Activated CD8-positive, alpha-beta memory T cell treated with anti-CD3 and anti-CD28 coated beads, Interleukin-2, amount 50 U/mL, for 48 hours (primary cell): ENCODE results near the gene CAMKK1.

Experiments
- DNase-seq: peaks from one replicate; pipeline ENCODE4 v3.0.0-alpha.2; 2020

CAMKK1 gene

GRCh38 chr17:3843935-3844516 is 48.8 kb downstream of the CAMKK1 start:
- DNase-seq: peak; percentile 68

- DNase-seq: no peak
Measured at GRCh38 chr17:3838206-3838605, 54.6 kb downstream of the CAMKK1 start.

- no peak for DNase-seq
Measured at GRCh38 chr17:3836551-3836950, 56.3 kb downstream of the CAMKK1 start.

- DNase-seq: no peak
Measured at GRCh38 chr17:3835410-3836229, 57.2 kb downstream of the CAMKK1 start.

DNA sequence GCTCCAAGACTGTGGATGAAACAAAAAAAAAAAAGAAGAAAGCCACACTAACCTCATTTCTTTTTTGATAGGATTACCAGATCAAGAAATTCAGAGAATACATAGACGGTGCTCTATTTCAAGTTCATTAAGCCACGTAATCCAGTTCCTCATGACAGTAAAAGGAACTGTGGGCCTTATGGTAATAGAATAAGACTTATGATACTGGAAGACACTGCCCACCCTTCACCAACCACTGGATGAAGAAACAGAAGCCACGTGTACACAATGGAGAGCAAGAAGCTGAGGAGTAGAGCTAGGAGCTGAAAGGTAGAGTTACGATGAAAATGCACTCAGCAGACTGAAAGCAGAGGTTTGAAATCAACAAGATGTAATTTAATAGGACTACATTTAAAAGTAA is 58.0 kb downstream of the CAMKK1 start:
- no peak for DNase-seq

- no peak for DNase-seq
Measured at GRCh38 chr17:3828852-3829232, 64.0 kb downstream of the CAMKK1 start.

DNA sequence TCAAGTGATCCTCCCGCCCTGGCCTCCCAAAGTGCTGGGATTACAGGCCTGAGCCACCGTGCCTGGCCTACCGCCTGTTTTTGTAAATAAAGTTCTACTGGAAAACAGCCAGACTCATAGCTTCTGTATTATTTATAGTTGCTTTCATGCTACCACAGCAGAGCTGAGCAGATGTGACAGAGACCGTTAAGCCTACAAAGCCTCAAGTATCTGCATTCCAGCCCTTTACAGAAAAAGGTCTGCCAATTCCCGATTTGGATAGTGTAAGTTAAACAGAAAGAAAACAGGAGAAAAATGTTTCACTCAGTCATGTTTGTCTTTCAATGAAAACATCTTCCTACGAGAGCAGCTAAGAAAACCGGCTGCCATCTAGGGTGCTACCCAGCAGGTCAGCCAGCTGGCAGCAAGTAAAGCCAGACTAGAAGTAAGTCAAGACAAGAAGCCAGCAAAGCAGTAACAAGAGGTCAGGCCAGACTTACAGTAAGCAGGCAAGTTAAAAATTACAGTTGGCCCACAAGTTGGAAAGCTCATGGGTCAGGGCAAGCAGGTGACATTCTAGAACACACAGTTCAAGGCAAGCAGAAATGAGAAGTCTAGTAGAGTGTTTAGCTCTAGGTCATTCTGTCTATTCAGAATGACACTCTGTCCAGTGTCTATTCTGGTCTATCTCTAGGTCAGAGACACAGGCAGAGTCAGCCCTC is 64.6 kb downstream of the CAMKK1 start:
- DNase-seq: no peak

DNA sequence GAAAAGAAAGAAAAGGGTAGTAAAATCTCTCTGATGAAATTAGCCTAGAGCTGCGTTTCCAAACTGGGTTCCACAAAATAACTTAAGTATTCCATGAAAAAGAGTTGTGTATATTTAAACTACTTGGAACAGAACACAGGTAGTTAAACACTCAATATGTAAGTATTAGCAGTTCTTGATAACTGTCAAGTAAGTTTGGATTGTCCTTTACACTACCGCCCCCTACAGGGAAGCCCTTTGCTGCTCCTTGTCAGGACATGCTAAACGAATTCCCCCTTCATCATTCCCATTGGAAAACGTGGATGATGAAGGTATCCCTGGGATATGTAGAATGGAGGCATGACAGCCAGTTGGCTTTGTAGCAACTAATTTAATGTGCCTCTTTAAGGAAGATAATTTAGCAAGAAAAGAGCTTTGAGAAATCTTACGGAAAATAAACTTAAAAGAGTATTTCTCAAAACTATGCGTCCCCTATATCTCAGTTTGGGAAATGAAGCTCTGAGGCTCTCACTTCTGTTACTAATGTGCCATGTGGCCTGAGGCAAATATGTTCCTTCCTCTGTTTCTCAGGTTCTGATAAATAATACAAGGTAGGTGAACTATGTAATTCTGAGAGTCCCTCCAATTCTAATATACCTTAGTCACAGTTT is 65.6 kb downstream of the CAMKK1 start:
- peak; percentile 72 for DNase-seq

DNA sequence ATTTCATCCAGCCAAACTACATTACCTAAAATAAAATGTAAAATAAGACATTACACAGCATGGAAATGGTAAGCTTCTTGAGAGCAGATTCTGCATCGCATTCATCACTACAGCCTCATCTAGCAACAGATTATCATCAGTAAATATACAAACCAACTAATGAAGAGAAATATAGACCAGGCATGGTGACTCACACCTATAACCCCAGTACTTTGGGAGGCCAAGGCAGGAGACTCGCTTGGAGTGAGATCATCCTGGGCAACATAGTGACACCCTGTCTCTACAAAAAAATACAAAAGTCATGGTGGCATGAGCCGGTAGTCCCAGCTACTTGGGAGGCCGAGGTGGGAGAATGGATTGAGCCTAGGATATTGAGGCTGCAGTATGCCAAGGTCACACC is 66.7 kb downstream of the CAMKK1 start:
- no peak for DNase-seq

GRCh38 chr17:3821101-3821500 is 71.8 kb downstream of the CAMKK1 start:
- no peak for DNase-seq

DNA sequence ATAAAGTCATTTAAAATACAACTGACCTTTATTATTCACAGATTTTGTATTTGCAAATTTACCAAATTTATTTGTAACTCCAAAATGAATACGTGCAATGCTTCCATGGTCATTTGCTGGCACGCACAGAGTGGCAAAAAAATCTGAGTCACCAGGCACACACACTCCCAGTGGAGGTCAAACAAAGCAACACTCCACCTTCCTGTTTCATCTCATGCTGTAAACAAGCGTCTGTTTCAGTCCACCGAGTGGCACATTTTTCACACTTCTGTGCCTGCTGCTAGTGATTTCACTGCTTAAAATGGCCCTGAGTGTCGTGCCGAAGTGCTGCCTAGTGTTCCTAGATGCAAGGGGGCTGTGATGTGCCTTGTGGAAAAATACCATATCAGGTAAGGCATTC is 74.1 kb downstream of the CAMKK1 start:
- DNase-seq: no peak

GRCh38 chr17:3817851-3818605 is 74.8 kb downstream of the CAMKK1 start:
- DNase-seq: no peak

GRCh38 chr17:3815925-3816324 is 76.9 kb downstream of the CAMKK1 start:
- no peak for DNase-seq

DNA sequence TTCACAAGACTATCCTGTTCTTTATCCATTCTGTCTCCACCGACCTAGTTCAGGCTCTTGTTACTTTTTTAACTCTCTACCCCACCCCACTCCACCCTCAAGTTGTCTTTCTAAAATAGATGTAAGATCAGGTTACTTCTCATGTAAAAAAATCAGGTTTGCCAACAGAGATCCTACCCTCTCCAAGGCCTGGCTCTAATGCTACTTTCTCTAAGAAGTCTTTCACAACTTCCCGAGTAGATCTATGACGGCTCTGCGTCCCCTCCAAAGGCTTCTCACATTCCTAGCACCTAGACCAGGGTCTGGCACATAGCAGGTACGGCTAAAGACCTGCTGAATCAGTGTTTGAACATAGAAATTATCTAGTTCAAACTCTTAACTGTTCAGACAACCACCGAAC is 77.7 kb downstream of the CAMKK1 start:
- no peak for DNase-seq

DNA sequence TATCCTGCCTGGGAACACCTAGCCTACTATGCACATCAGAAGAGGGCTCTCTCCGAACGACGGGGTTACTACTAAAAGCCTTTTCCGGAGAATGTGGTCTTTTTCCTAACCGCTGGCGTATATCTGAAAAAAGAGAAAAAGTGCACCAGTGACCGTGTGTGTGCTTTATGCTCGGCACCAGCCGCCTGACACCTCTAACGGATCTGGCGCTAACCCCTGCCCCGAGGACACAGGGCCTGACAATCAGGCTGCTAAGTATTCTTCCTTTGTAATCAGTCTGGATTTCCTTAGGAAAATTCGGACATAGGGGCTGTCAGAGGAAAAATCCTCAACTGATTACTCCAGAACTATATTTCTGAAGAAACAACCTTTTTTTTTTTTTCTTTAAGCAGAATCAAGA is 78.5 kb downstream of the CAMKK1 start:
- DNase-seq: no peak

GRCh38 chr17:3813171-3813570 is 79.7 kb downstream of the CAMKK1 start:
- no peak for DNase-seq

DNA sequence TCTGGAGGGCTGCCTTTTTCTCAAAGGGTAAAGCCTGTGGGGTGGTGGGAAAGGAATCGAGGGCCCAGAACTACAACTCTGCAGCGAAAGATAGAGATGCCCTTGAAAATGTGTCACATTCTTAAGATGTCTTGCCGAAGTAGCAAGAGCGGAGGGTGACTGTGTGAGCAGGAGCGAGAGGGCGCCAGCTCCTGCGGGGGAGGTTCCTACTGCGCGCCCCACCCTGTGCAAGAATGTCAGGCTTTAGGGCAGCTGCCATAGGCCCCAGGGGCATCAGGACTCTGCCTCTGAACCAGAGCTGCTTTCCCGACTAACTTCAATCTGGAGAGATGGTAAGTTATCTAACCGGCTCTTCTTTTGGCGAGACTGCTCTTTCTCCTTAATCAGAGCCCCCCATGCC is 80.1 kb downstream of the CAMKK1 start:
- DNase-seq: no peak

- no peak for DNase-seq
Measured at GRCh38 chr17:3812284-3812683, 80.6 kb downstream of the CAMKK1 start.
